ENCODE data around the gene COQ4. TPM values are rescaled to one million over a fixed set of nuclear protein-coding genes. Genes with fewer than 3 reads are reported as not detected.

Gene COQ4
- polyA plus RNA-seq, 1 of the 3 experiments (the other 2 are of a cell fraction): 57.2 TPM

GRCh38 chr9:128321879-128322403 lies 698 bp upstream of the COQ4 start:
- Histone ChIP-seq H3K27me3 (ENCODE audit: insufficient read depth) (no peaks in the 10 kb centered on the region), H3K4me1 (ENCODE audit: control insufficient read depth in 1 of 2, insufficient read depth in 2 of 2, low read depth in 1 of 2, low read length in 1 of 2) (peaks cover 11% of the 10 kb centered on the region in 2 experiments; a peak in 3 of 4 replicates), H3K9ac (peak overlapping the region; percentile 75), H3K27ac (ENCODE audit: low read depth in 2 of 2, low read length in 1 of 2) (peak overlapping the region; percentile 87 to 95; a peak in 3 of 4 replicates), H3K4me2 (peak overlapping the region; percentile 99), H3F3A (replicated peaks; ENCODE audit: insufficient read depth) (no peaks in the 10 kb centered on the region), H2AFZ (ENCODE audit: low read depth) (peak overlapping the region; percentile 75), H4K20me1 (ENCODE audit: insufficient read depth) (0 out of 2 replicates have a peak, but pooled peaks cover 4% of the 10 kb centered on the region), H3K79me2 (ENCODE audit: insufficient read depth) (peaks cover 52% of the 10 kb centered on the region), H3K9me2 (no peaks in the 10 kb centered on the region), H3K4me3 (ENCODE audit: low read depth in 2 of 2, low read length in 1 of 2) (peak overlapping the region; percentile 75 to 96), H3K36me3 (replicated peaks in 1 of 2; ENCODE audit: control insufficient read depth in 1 of 2, insufficient read depth in 2 of 2, low read length in 1 of 2) (peaks cover 21 to 32% of the 10 kb centered on the region in 2 experiments), H3K9me3 (no peaks in the 10 kb centered on the region)
- 4% methylated on average over 15 of the region's 21 CpGs for WGBS (ENCODE audit: low lambda C conversion rate)
- no peak for TF ChIP-seq PBX3 (IDR thresholded peaks at IDR 0.05)
- no peak for TF ChIP-seq ZBTB33 (IDR thresholded peaks at IDR 0.05; ENCODE audit: borderline replicate concordance, low read depth)
- TF ChIP-seq FOSL2 (IDR thresholded peaks at IDR 0.05; ENCODE audit: borderline replicate concordance, low read depth): no peak
- TF ChIP-seq FOXJ3 (CRISPR knock-in tag; IDR thresholded peaks at IDR 0.05): no peak
- TF ChIP-seq FOXM1 (IDR thresholded peaks at IDR 0.05; ENCODE audit: low read depth): no peak
- TF ChIP-seq POLR2AphosphoS5 (IDR thresholded peaks at IDR 0.05; ENCODE audit: low read depth, low read length): 0 out of 2 replicates have a peak, but pooled peaks have one; percentile 64
- TF ChIP-seq IRF3 (IDR thresholded peaks at IDR 0.05; ENCODE audit: low read depth, low read length): no peak
- peak; percentile 41; the same call in 1 of the 2 replicates for TF ChIP-seq USF2 (IDR thresholded peaks at IDR 0.05; ENCODE audit: borderline replicate concordance, low read depth, low read length)
- TF ChIP-seq USF1 (IDR thresholded peaks at IDR 0.05; ENCODE audit: borderline replicate concordance, low read depth): peak; percentile 88
- TF ChIP-seq MEF2A (IDR thresholded peaks at IDR 0.05; ENCODE audit: borderline replicate concordance, low read depth): no peak
- ChIA-PET POLR2A (interaction anchor here (1.0 kb wide), 1 partner anchor 13 kb away, joined by 4 read pairs; no protein-coding TSS in a partner anchor), CTCF (interaction anchor here (1.0 to 3.4 kb wide), 5 partner anchors 12 to 27 kb away, joined by 3 to 21 read pairs (median 5); no protein-coding TSS in a partner anchor)
- no peak for DNase-seq

All from SK-N-SH (cell line).